ENCODE measurements around the gene GCLM. TPM values are rescaled to one million over a fixed set of nuclear protein-coding genes. Genes with fewer than 3 reads are reported as not detected.
A peak's percentile ranks its signal among the peaks of the same experiment; 100 is the strongest.

Gene GCLM
- total and polyA plus RNA-seq, 8 donors = 3.8 to 20.9 (median 9.0) TPM

GRCh38 chr1:93845538-93846205, 63.6 kb downstream of the GCLM start:
- intact Hi-C loops (cut with DNase I; ENCODE audit: low total_unique reads) = loop anchor here (10.0 kb wide), 1 partner anchor 211 kb away; no protein-coding TSS in a partner anchor
- TF ChIP-seq POLR2A (IDR thresholded peaks at IDR 0.05) = no peak
- TF ChIP-seq POLR2AphosphoS5 (IDR thresholded peaks at IDR 0.05) = peak in 1 of 3 donors; percentile 41
- TF ChIP-seq EP300 (IDR thresholded peaks at IDR 0.05) = no peak
- H3K27me3 ChIP-seq = no peaks in the 10 kb centered on the region
- peak overlapping the region; percentile 89 to 100 (median 99) for H3K27ac ChIP-seq
- H3K36me3 ChIP-seq = no peaks in the 10 kb centered on the region
- peak overlapping the region; percentile 68 to 81 (median 72) for H3K4me3 ChIP-seq
- H3K4me1 ChIP-seq = peaks cover 5 to 34% (median 33%) of the 10 kb centered on the region in 4 donors
- H3K9me3 ChIP-seq = no peaks in the 10 kb centered on the region
- 10 to 17% (median 14%) methylated on average over 15 to 16 of the region's 16 CpGs for WGBS, 5 donors
- DNase-seq = peak in 1 of 2 donors; percentile 87

DNA sequence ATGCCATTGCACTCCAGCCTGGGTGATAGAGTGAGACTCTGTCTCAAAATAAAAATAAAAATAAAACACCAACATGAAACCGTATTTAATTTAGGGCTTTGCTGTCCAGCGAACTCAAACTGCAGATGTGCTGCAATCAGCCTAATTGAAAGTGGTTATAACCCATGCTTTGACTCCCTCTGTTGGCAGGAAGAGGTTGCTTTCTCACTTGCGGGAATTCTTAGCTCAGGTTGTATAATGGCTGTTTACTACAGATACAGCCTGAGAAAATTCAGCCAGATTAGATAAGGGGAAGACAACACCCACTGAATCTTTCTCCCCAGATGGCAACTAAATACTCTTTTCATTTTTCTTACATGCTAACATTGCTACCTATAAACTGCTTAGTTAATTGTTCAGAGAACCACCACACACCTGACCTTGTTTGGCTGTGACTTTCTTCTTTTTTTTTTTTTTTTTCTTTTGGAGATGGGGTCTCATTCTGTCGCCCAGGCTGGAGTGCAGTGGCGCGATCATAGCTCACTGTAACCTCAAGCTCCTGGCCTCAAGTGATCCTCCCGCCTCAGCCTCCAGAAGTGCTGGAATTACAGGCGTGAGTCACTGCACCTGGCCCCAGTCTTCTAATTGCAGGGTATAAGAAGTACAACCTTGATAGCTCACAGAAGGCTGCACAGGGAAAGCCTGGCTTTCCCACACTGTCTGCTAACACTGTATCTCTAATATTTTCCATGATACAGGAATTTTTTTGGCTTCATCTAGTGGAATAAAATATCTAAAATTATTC, 64.8 kb downstream of the GCLM start:
- Histone ChIP-seq H3K9me3 (no peaks in the 10 kb centered on the region), H3K36me3 (no peaks in the 10 kb centered on the region), H3K4me1 (peaks cover 5 to 38% (median 32%) of the 10 kb centered on the region in 4 donors), H3K4me3 (no peak overlapping the region), H3K27ac (peak overlapping the region in 3 of 5 donors; percentile 89 to 99 (median 97)), H3K27me3 (no peaks in the 10 kb centered on the region)
- 42 to 49% (median 43%) methylated on average over 8 of the region's 8 CpGs for WGBS, 5 donors
- peak; percentile 43 to 90 for DNase-seq
- no peak for TF ChIP-seq EP300 (IDR thresholded peaks at IDR 0.05)
- TF ChIP-seq POLR2AphosphoS5 (IDR thresholded peaks at IDR 0.05) = peak in 2 of 3 donors; percentile 28 to 62
- peak in 5 of 7 experiments; percentile 46 to 68 (median 66) for TF ChIP-seq CTCF (IDR thresholded peaks at IDR 0.05)
- TF ChIP-seq POLR2A (IDR thresholded peaks at IDR 0.05) = no peak
- intact Hi-C loops (cut with DNase I; ENCODE audit: low total_unique reads) = loop anchor here (10.0 kb wide), 1 partner anchor 210 kb away; no protein-coding TSS in a partner anchor

DNA sequence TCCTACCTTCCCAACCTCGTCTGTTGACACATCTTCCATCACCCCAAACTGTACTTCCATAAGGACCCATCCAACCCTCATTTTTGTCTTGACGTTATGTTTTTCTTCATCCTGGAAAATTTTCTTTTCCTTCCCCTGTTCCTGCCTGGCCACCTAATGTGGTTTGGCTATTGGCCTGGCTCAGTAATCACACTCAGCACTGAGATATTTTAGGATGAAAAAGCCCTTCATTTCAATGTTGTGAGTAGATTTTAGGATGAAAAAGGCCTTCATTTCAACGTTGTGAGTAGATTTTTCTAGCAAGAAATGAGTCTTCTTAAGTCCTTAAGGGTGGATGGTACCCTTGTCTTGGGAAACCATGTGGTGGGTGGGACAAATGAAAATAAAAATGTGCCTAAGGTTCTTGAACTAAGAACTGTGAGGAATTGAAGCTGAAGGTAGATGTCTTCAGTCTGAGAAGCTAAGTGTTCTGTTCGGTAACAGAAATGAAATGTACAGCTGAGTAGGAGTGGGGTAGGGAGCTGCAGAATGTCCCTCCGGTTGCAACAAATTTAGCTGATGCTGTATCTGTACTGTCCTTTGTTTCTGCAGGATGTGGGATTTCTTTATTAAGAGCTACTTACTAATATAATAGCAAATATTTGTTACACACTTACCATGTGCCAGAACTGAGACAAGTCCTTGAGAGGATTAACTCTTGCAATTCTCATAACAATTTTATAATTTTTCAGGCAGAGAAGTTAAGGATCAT, 66.3 kb downstream of the GCLM start:
- H3K36me3 ChIP-seq = no peaks in the 10 kb centered on the region
- no peak overlapping the region for H3K27ac ChIP-seq
- WGBS, 5 donors = 83 to 93% (median 85%) methylated on average over 5 of the region's 5 CpGs
- H3K4me1 ChIP-seq = peaks cover 5 to 30% (median 24%) of the 10 kb centered on the region in 4 donors
- H3K27me3 ChIP-seq = no peaks in the 10 kb centered on the region
- TF ChIP-seq EP300 (IDR thresholded peaks at IDR 0.05) (no peak), POLR2A (IDR thresholded peaks at IDR 0.05) (no peak), POLR2AphosphoS5 (IDR thresholded peaks at IDR 0.05) (no peak), CTCF (IDR thresholded peaks at IDR 0.05) (no peak)
- intact Hi-C loops (cut with DNase I; ENCODE audit: low total_unique reads) = loop anchor here (10.0 kb wide), 1 partner anchor 208 kb away; no protein-coding TSS in a partner anchor
- H3K4me3 ChIP-seq = no peak overlapping the region
- no peak for DNase-seq
- no peaks in the 10 kb centered on the region for H3K9me3 ChIP-seq

GRCh38 chr1:93841771-93842170, 67.5 kb downstream of the GCLM start:
- H3K4me1 ChIP-seq = peaks cover 5 to 29% (median 21%) of the 10 kb centered on the region in 4 donors
- no peak overlapping the region for H3K4me3 ChIP-seq
- no peak overlapping the region for H3K27ac ChIP-seq
- TF ChIP-seq POLR2A (IDR thresholded peaks at IDR 0.05) (no peak), CTCF (IDR thresholded peaks at IDR 0.05) (no peak), EP300 (IDR thresholded peaks at IDR 0.05) (no peak), POLR2AphosphoS5 (IDR thresholded peaks at IDR 0.05) (no peak)
- H3K27me3 ChIP-seq = no peaks in the 10 kb centered on the region
- intact Hi-C loops (cut with DNase I; ENCODE audit: low total_unique reads) = loop anchor here (10.0 kb wide), 1 partner anchor 207 kb away; no protein-coding TSS in a partner anchor
- H3K9me3 ChIP-seq = no peaks in the 10 kb centered on the region
- no peak for DNase-seq
- H3K36me3 ChIP-seq = no peaks in the 10 kb centered on the region
- WGBS, 5 donors = 94 to 97% (median 96%) methylated on average over 3 of the region's 3 CpGs

Measured in stomach (tissue), 9 donors.